Erythroblast (primary cell): ENCODE measurements around the gene PTTG1IP.

Experiments used
- GATA1 ChIP-seq: IDR thresholded peaks from 2 replicates; pipeline ENCODE4 v1.6.1; 2011; ENCODE audit warnings: low read depth, mild to moderate bottlenecking, control low read depth, low read length, moderate library complexity
- POLR2A ChIP-seq: IDR thresholded peaks from 2 replicates; pipeline ENCODE4 v1.6.1; 2011; ENCODE audit warnings: mild to moderate bottlenecking, low read length

DNA sequence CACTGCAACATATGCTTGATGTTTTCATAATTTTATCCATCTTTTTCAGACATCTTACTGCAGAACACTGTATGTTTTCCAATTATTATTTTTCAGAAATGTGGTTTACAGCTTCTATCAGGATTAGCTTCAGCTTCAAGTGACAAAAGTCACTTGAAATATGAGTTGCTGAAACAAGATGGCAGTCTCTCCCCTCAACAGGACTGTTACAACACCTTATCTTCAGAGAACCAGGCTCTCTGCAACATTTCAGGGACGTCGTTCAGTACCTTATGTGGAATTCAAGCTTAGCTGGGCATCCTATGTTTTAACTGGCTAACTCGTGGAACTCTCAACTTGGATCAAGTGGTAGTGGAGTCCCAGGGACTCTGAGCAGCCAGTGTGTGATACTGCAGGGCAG, 69.8 kb downstream of the PTTG1IP start:
- TF ChIP-seq POLR2A = no peak
- TF ChIP-seq GATA1 = no peak
